SK-N-SH (cell line): ENCODE results near the gene GTF2H4. TPM values are rescaled to one million over a fixed set of nuclear protein-coding genes. Genes with fewer than 3 reads are reported as not detected.

Experiments used
- CTCF ChIA-PET: fragments of 300-600, 350-600 bp; formaldehyde crosslinking; extraction: SDS; loops from one replicate; lab custom pipeline; 2021; lab: Yijun Ruan, JAX
- POLR2A ChIA-PET: fragments of 350-600 bp; sonication (Branson Sonifier 250); formaldehyde crosslinking; extraction: SDS; loops from one replicate; lab custom pipeline; 2020; ENCODE audit warnings: antibody characterized with exemption, inconsistent platforms; lab: Yijun Ruan, JAX
- DNase-seq: peaks from one replicate; pipeline ENCODE4 v3.0.0; 2012
- H2AFZ ChIP-seq: fragments of 200-600 bp; sonication (generic); 2 replicates; pipeline ENCODE4 v1.8.1; 2016; ENCODE audit warnings: antibody characterized with exemption, mild to moderate bottlenecking, low read depth
- H3F3A ChIP-seq: fragments of 200-600 bp; sonication (generic); replicated peaks from 2 replicates; pipeline ENCODE3; 2016; ENCODE audit warnings: antibody characterized with exemption, mild to moderate bottlenecking; ENCODE audit not compliant: insufficient read depth
- H3K27ac ChIP-seq, 2 experiments: fragments of 200-500 bp in 1 of 2; fragments of 200-600 bp in 1 of 2; sonication (Bioruptor generic) in 1 of 2; sonication (generic), shearing (Covaris generic) in 1 of 2; 2 replicates each; pipeline versions ENCODE4 v1.5.1 to v1.6.1; 2014 to 2016; ENCODE audit warnings: low read depth in 2 of 2, inconsistent platforms in 1 of 2, low read length in 1 of 2, mild to moderate bottlenecking in 1 of 2, mixed read lengths in 1 of 2
- H3K27me3 ChIP-seq: fragments of 200-600 bp; sonication (generic), shearing (Covaris generic); 2 replicates; pipeline ENCODE4 v1.6.1; 2016; ENCODE audit warnings: mixed run types; ENCODE audit not compliant: insufficient read depth
- H3K36me3 ChIP-seq, 2 experiments: fragments of 200-500 bp in 1 of 2; fragments of 200-600 bp in 1 of 2; sonication (Bioruptor generic) in 1 of 2; sonication (generic) in 1 of 2; replicated peaks in 1 of 2; 2 replicates each; pipeline versions ENCODE3 to v1.5.1; 2014 to 2016; ENCODE audit warnings: low read length in 1 of 2, mild to moderate bottlenecking in 1 of 2; ENCODE audit not compliant: insufficient read depth in 2 of 2, control insufficient read depth in 1 of 2
- H3K4me1 ChIP-seq, 2 experiments: fragments of 200-500 bp in 1 of 2; fragments of 200-600 bp in 1 of 2; sonication (Bioruptor generic) in 1 of 2; sonication (generic), shearing (Covaris generic) in 1 of 2; 2 replicates each; pipeline versions ENCODE4 v1.5.1 to v1.6.1; 2014 to 2016; ENCODE audit warnings: low read depth in 1 of 2, low read length in 1 of 2, mixed run types in 1 of 2; ENCODE audit not compliant: insufficient read depth in 2 of 2, control insufficient read depth in 1 of 2
- H3K4me2 ChIP-seq: fragments of 200-600 bp; sonication (generic), shearing (Covaris generic); 2 replicates; pipeline ENCODE4 v1.6.1; 2017; ENCODE audit warnings: mixed run types
- H3K4me3 ChIP-seq, 2 experiments: fragments of 200-500 bp in 1 of 2; fragments of 200-600 bp in 1 of 2; sonication (Bioruptor generic) in 1 of 2; sonication (generic), shearing (Covaris generic) in 1 of 2; 2 replicates each; pipeline versions ENCODE4 v1.5.1 to v1.8.1; 2014 to 2016; ENCODE audit warnings: low read depth in 2 of 2, inconsistent platforms in 1 of 2, low read length in 1 of 2, mild to moderate bottlenecking in 1 of 2, mixed read lengths in 1 of 2, moderate library complexity in 1 of 2
- H3K79me2 ChIP-seq: fragments of 200-600 bp; sonication (generic); 2 replicates; pipeline ENCODE4 v1.8.1; 2017; ENCODE audit warnings: mild to moderate bottlenecking; ENCODE audit not compliant: insufficient read depth
- H3K9ac ChIP-seq: fragments of 200-600 bp; sonication (generic); 2 replicates; pipeline ENCODE4 v1.6.1; 2017; ENCODE audit warnings: mixed run types
- H3K9me2 ChIP-seq: fragments of 200-600 bp; sonication (generic); 2 replicates; pipeline ENCODE4 v1.6.1; 2017; ENCODE audit warnings: mixed run types
- H3K9me3 ChIP-seq: fragments of 200-600 bp; sonication (generic); 2 replicates; pipeline ENCODE4 v1.6.1; 2017; ENCODE audit warnings: mixed run types, mild to moderate bottlenecking, moderate library complexity
- H4K20me1 ChIP-seq: fragments of 200-600 bp; sonication (generic); 2 replicates; pipeline ENCODE4 v1.6.1; 2017; ENCODE audit warnings: mild to moderate bottlenecking, mixed run types; ENCODE audit not compliant: insufficient read depth
- ELF1 ChIP-seq: IDR thresholded peaks from 2 replicates; pipeline ENCODE4 v1.4.0; 2012
- EP300 ChIP-seq, 2 experiments: IDR thresholded peaks; 2 replicates each; pipeline versions ENCODE4 v1.4.0 to v1.6.1; 2012; ENCODE audit warnings: borderline replicate concordance in 1 of 2, low read depth in 1 of 2, low read length in 1 of 2
- EZH2phosphoT487 ChIP-seq: fragments of 200-600 bp; sonication (generic); IDR thresholded peaks from 2 replicates; pipeline ENCODE4 v1.6.1; 2017; ENCODE audit warnings: low read depth, mixed run types, mild to moderate bottlenecking, antibody characterized with exemption, moderate library complexity, borderline replicate concordance
- FOSL2 ChIP-seq: IDR thresholded peaks from 2 replicates; pipeline ENCODE4 v1.4.0; 2012; ENCODE audit warnings: low read depth, mild to moderate bottlenecking, moderate library complexity, borderline replicate concordance
- IRF3 ChIP-seq: fragments of 150-350 bp; IDR thresholded peaks from 2 replicates; pipeline ENCODE4 v1.6.1; 2016; ENCODE audit warnings: mild to moderate bottlenecking, low read depth, low read length
- MEF2A ChIP-seq: IDR thresholded peaks from 2 replicates; pipeline ENCODE4 v1.4.0; 2012; ENCODE audit warnings: low read depth, borderline replicate concordance
- NFIC ChIP-seq: IDR thresholded peaks from 2 replicates; pipeline ENCODE4 v1.4.0; 2012; ENCODE audit warnings: borderline replicate concordance
- NRF1 ChIP-seq: IDR thresholded peaks from 2 replicates; pipeline ENCODE4 v1.6.1; 2012; ENCODE audit warnings: low read depth, mild to moderate bottlenecking, low read length
- RAD21 ChIP-seq: IDR thresholded peaks from 2 replicates; pipeline ENCODE4 v1.6.1; 2012; ENCODE audit warnings: mild to moderate bottlenecking, low read length
- RFX5 ChIP-seq: IDR thresholded peaks from 2 replicates; pipeline ENCODE4 v1.6.1; 2012; ENCODE audit warnings: mild to moderate bottlenecking, improper control_type of control experiment, low read length
- RXRA ChIP-seq: IDR thresholded peaks from 2 replicates; pipeline ENCODE4 v1.4.0; 2012; ENCODE audit warnings: low read depth, mild to moderate bottlenecking, borderline replicate concordance
- TCF12 ChIP-seq: IDR thresholded peaks from 2 replicates; pipeline ENCODE4 v1.4.0; 2012
- TEAD4 ChIP-seq: IDR thresholded peaks from 2 replicates; pipeline ENCODE4 v1.4.0; 2012; ENCODE audit warnings: mild to moderate bottlenecking, borderline replicate concordance; ENCODE audit not compliant: insufficient read depth
- USF1 ChIP-seq: IDR thresholded peaks from 2 replicates; pipeline ENCODE4 v1.4.0; 2012; ENCODE audit warnings: low read depth, borderline replicate concordance
- WGBS: methylation state at CpG from one replicate; pipeline ENCODE4 v1.1.6; 2017; ENCODE audit warnings: low lambda C conversion rate; 5-methylcytosine and 5-hydroxymethylcytosine counted together
- polyA plus RNA-seq, 3 experiments: library from polyadenylated mRNA; depleted of rRNA; stranded (reverse); fragments of >200 nt; gene quantifications; 2 replicates each; pipeline ENCODE4 v1.2.3, GENCODE V29; 2012
- TF ChIP-seq, protein P1 (sequence below): IDR thresholded peaks from 2 replicates; pipeline ENCODE4 v1.4.0; 2012; ENCODE audit warnings: low read depth, borderline replicate concordance
- TF ChIP-seq, protein P2 (sequence below): IDR thresholded peaks from 2 replicates; pipeline ENCODE4; 2012

The GTF2H4 gene
- polyA plus RNA-seq, 1 of the 3 experiments (the other 2 are of a cell fraction), result 30.7 TPM

GRCh38 chr6:30937265-30937664 is 29.3 kb downstream of the GTF2H4 start:
- Histone ChIP-seq H3K4me3 (no peak overlapping the region), H3K27me3 (no peaks in the 10 kb centered on the region), H3K4me2 (no peak overlapping the region), H3K27ac (no peak overlapping the region), H4K20me1 (no peaks in the 10 kb centered on the region), H2AFZ (no peak overlapping the region), H3K9me2 (no peaks in the 10 kb centered on the region), H3K79me2 (no peaks in the 10 kb centered on the region), H3K4me1 (peaks cover 0 to 1% of the 10 kb centered on the region in 2 experiments; a peak in 1 of 4 replicates)
- DNase-seq, result no peak
- ChIA-PET POLR2A (no interaction called here), CTCF (no interaction called here)
- WGBS, result 79% methylated on average over 4 of the region's 6 CpGs
- TF ChIP-seq, protein P1, sequence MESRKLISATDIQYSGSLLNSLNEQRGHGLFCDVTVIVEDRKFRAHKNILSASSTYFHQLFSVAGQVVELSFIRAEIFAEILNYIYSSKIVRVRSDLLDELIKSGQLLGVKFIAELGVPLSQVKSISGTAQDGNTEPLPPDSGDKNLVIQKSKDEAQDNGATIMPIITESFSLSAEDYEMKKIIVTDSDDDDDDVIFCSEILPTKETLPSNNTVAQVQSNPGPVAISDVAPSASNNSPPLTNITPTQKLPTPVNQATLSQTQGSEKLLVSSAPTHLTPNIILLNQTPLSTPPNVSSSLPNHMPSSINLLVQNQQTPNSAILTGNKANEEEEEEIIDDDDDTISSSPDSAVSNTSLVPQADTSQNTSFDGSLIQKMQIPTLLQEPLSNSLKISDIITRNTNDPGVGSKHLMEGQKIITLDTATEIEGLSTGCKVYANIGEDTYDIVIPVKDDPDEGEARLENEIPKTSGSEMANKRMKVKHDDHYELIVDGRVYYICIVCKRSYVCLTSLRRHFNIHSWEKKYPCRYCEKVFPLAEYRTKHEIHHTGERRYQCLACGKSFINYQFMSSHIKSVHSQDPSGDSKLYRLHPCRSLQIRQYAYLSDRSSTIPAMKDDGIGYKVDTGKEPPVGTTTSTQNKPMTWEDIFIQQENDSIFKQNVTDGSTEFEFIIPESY, result no peak
- TF ChIP-seq EP300 (IDR thresholded peaks at IDR 0.05; ENCODE audit: borderline replicate concordance in 1 of 2, low read depth in 1 of 2, low read length in 1 of 2) (no peak), TEAD4 (no peak), FOSL2 (no peak), RFX5 (no peak), NFIC (no peak), NRF1 (no peak), RAD21 (no peak), ELF1 (no peak), EZH2phosphoT487 (no peak), IRF3 (no peak), USF1 (no peak), MEF2A (no peak)
- TF ChIP-seq, all 33 proteins: peak for 0
- no peaks in the 10 kb centered on the region for H3K9me3 ChIP-seq
- no peaks in the 10 kb centered on the region for H3F3A ChIP-seq
- H3K36me3 ChIP-seq, result no peaks in the 10 kb centered on the region
- no peak overlapping the region for H3K9ac ChIP-seq

GRCh38 chr6:30938730-30939129 is 30.7 kb downstream of the GTF2H4 start:
- Histone ChIP-seq H3K9me2 (no peaks in the 10 kb centered on the region), H3K4me2 (no peak overlapping the region), H3K36me3 (no peaks in the 10 kb centered on the region), H3K79me2 (no peaks in the 10 kb centered on the region), H3F3A (no peaks in the 10 kb centered on the region), H3K9ac (no peak overlapping the region)
- POLR2A ChIA-PET, result no interaction called here
- CTCF ChIA-PET, result interaction anchor here (1.0 kb wide), 1 partner anchor 20 kb away, joined by 3 read pairs; no protein-coding TSS in a partner anchor
- TF ChIP-seq, protein P2, sequence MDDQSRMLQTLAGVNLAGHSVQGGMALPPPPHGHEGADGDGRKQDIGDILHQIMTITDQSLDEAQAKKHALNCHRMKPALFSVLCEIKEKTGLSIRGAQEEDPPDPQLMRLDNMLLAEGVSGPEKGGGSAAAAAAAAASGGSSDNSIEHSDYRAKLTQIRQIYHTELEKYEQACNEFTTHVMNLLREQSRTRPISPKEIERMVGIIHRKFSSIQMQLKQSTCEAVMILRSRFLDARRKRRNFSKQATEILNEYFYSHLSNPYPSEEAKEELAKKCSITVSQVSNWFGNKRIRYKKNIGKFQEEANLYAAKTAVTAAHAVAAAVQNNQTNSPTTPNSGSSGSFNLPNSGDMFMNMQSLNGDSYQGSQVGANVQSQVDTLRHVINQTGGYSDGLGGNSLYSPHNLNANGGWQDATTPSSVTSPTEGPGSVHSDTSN, result 0 out of 2 replicates have a peak, but pooled peaks have one; percentile 12
- TF ChIP-seq TCF12 (no peak), RXRA (no peak)
- TF ChIP-seq, all 33 proteins: peak for 1
- H3K9me3 ChIP-seq, result no peaks in the 10 kb centered on the region
- no peak overlapping the region for H3K27ac ChIP-seq
- H3K27me3 ChIP-seq, result no peaks in the 10 kb centered on the region
- no peak overlapping the region for H2AFZ ChIP-seq
- no peak overlapping the region for H3K4me3 ChIP-seq
- DNase-seq, result no peak
- H4K20me1 ChIP-seq, result no peaks in the 10 kb centered on the region
- WGBS, result 45% methylated on average over 3 of the region's 4 CpGs
- H3K4me1 ChIP-seq, result peaks cover 0 to 4% of the 10 kb centered on the region in 2 experiments; a peak in 1 of 4 replicates
